ENCODE data around the gene USE1. TPM values are rescaled to one million over a fixed set of nuclear protein-coding genes. Genes with fewer than 3 reads are reported as not detected.
A peak's percentile ranks its signal among the peaks of the same experiment; 100 is the strongest.

The USE1 gene
- total and polyA plus RNA-seq, 9 of the 15 experiments (the other 6 are each of a cell fraction or from before 2014, with no cell fraction given) = 17.3 to 52.4 (median 34.0) TPM

- no peak for TF ChIP-seq RHOXF2B (CRISPR knock-in tag; conservative IDR thresholded peaks at IDR 0.05)
Observed at GRCh38 chr19:17195106-17195505, 20.1 kb upstream of the USE1 start (continued).

DNA sequence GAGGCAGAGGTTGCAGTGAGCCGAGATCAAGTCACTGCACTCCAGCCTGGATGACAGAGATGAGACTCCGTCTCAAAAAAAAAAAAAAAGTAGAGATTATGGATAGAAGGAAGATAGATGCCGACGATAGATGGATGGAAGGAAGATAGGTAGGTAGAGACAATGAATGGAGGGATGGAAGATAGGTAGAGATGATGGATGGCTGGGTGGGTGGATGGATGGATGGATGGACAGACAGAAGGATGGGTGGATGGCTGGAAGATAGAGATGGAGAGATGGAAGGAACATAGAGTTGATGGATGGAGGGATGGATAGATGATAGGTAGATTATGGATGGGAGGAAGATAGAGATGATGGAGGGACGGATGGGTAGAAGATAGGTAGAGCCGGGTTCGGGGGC is 18.5 kb upstream of the USE1 start:
- FAIRE-seq (no peak), DNase-seq (ENCODE audit: extremely low read depth in 1 of 4, low spot score in 3 of 4) (no peak), ATAC-seq (no peak)
- Histone ChIP-seq H3K9me1 (ENCODE audit: control insufficient read depth, insufficient read depth, low read length) (no peaks in the 10 kb centered on the region), H2AFZ (ENCODE audit: low read depth, low read length) (no peak overlapping the region), H3K27me3 (ENCODE audit: control insufficient read depth in 2 of 2, insufficient read depth in 2 of 2, low read length in 2 of 2) (no peaks in the 10 kb centered on the region), H3K27ac (ENCODE audit: extremely low read depth, low read depth, low read length) (no peak overlapping the region), H3K4me3 (no peak overlapping the region), H3K9ac (ENCODE audit: insufficient read depth in 1 of 2, low read depth in 2 of 2, low read length in 2 of 2) (no peak overlapping the region), H3K79me2 (ENCODE audit: control insufficient read depth, insufficient read depth, low read length) (no peaks in the 10 kb centered on the region), H4K20me1 (replicated peaks; ENCODE audit: control insufficient read depth, insufficient read depth, low read length) (no peaks in the 10 kb centered on the region), H3K36me3 (ENCODE audit: control insufficient read depth, insufficient read depth, low read length) (peaks cover 60% of the 10 kb centered on the region; the same call in 2 of the 3 replicates), H3K4me2 (ENCODE audit: insufficient read depth, low read length) (no peak overlapping the region), H3K9me3 (replicated peaks; ENCODE audit: control insufficient read depth, insufficient read depth, low read depth, low read length) (no peaks in the 10 kb centered on the region), H3K4me1 (replicated peaks in 1 of 2; ENCODE audit: control insufficient read depth in 2 of 2, insufficient read depth in 2 of 2, low read length in 2 of 2) (peaks cover 0 to 3% of the 10 kb centered on the region in 2 experiments; a peak in 1 of 5 replicates)
- BruUV-seq (replicated peaks) = no TSS peak
- intact Hi-C loops (cut with micrococcal nuclease) = no loop called here
- in situ Hi-C loops (cut with MboI) = no loop called here
- ChIA-PET POLR2A (no interaction called here), CTCF (ENCODE audit: low intra/inter-chr PET ratio) (no interaction called here)
- WGBS (ENCODE audit: insufficient coverage, low coverage, missing lambda C conversion rate) = 87% methylated on average over 6 of the region's 7 CpGs
- no peak for TF ChIP-seq BRD4 (IDR thresholded peaks at IDR 0.05)
- TF ChIP-seq ELF4 (CRISPR knock-in tag; IDR thresholded peaks at IDR 0.05) = 0 out of 2 replicates have a peak, but pooled peaks have one; percentile 12

DNA sequence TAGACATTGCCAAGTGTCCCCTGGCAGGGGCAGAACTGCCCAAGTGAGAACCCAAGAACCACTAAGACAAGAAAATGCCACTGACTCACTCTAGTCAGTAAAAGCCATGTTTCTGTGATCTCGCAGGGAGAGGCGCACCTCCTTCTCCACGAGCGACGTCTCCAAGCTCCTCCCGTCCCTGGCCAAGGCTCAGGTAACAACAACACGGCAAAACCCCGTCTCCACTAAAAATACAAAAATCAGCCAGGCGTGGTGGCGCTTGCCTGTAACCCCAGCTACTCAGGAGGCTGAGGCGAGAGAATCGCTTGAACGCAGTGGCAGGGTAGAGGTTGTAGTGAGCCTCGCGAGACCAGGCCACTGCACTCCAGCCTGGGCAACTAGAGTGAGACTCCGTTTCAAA is 17.5 kb upstream of the USE1 start:
- Histone ChIP-seq H2AFZ (ENCODE audit: low read depth, low read length) (no peak overlapping the region), H3K4me1 (replicated peaks in 1 of 2; ENCODE audit: control insufficient read depth in 2 of 2, insufficient read depth in 2 of 2, low read length in 2 of 2) (peaks cover 0 to 7% of the 10 kb centered on the region in 2 experiments; a peak in 1 of 5 replicates), H3K4me2 (ENCODE audit: insufficient read depth, low read length) (no peak overlapping the region), H3K9me1 (ENCODE audit: control insufficient read depth, insufficient read depth, low read length) (no peaks in the 10 kb centered on the region), H3K79me2 (ENCODE audit: control insufficient read depth, insufficient read depth, low read length) (no peaks in the 10 kb centered on the region), H3K27me3 (ENCODE audit: control insufficient read depth in 2 of 2, insufficient read depth in 2 of 2, low read length in 2 of 2) (no peaks in the 10 kb centered on the region), H3K36me3 (ENCODE audit: control insufficient read depth, insufficient read depth, low read length) (peaks cover 67% of the 10 kb centered on the region; the same call in 2 of the 3 replicates), H4K20me1 (replicated peaks; ENCODE audit: control insufficient read depth, insufficient read depth, low read length) (no peaks in the 10 kb centered on the region), H3K9me3 (replicated peaks; ENCODE audit: control insufficient read depth, insufficient read depth, low read depth, low read length) (no peaks in the 10 kb centered on the region), H3K4me3 (no peak overlapping the region), H3K27ac (ENCODE audit: extremely low read depth, low read depth, low read length) (no peak overlapping the region), H3K9ac (ENCODE audit: insufficient read depth in 1 of 2, low read depth in 2 of 2, low read length in 2 of 2) (no peak overlapping the region)
- DNase-seq (ENCODE audit: extremely low read depth in 1 of 4, low spot score in 3 of 4) (no peak), ATAC-seq (no peak), FAIRE-seq (no peak)
- no TSS peak for BruUV-seq (replicated peaks)
- CTCF ChIA-PET (ENCODE audit: low intra/inter-chr PET ratio) = no interaction called here
- 92% methylated on average over 13 of the region's 16 CpGs for WGBS (ENCODE audit: insufficient coverage, low coverage, missing lambda C conversion rate)
- POLR2A ChIA-PET = interaction anchor here (0.9 kb wide), 1 partner anchor 12 kb away, joined by 3 read pairs; no protein-coding TSS in a partner anchor
- in situ Hi-C loops (cut with MboI) = no loop called here
- intact Hi-C loops (cut with micrococcal nuclease) = no loop called here
- no peak for TF ChIP-seq ZNF780A (CRISPR knock-in tag; IDR thresholded peaks at IDR 0.05)
- TF ChIP-seq ARID4B (CRISPR knock-in tag; IDR thresholded peaks at IDR 0.05) = no peak
- no peak for TF ChIP-seq STAG1 (CRISPR knock-in tag; IDR thresholded peaks at IDR 0.05; ENCODE audit: borderline replicate concordance)
- no peak for TF ChIP-seq MEIS2 (IDR thresholded peaks at IDR 0.05; ENCODE audit: partially characterized antibody)
- TF ChIP-seq HNRNPH1 (optimal IDR thresholded peaks at IDR 0.05; ENCODE audit: low read depth, low read length) = no peak
- no peak for TF ChIP-seq RFX7 (CRISPR knock-in tag; IDR thresholded peaks at IDR 0.05)
- TF ChIP-seq CREM (IDR thresholded peaks at IDR 0.05; ENCODE audit: low read depth) = no peak
- TF ChIP-seq CXXC5 (CRISPR knock-in tag; IDR thresholded peaks at IDR 0.05) = no peak
- no peak for TF ChIP-seq MTA2 (IDR thresholded peaks at IDR 0.05; ENCODE audit: low read depth)
- no peak for TF ChIP-seq BHLHE40 (IDR thresholded peaks at IDR 0.05; ENCODE audit: low read length)

Measured in K562 (cell line).